Spleen (tissue), 11 donors: ENCODE measurements around the gene TREM2. TPM values are rescaled to one million over a fixed set of nuclear protein-coding genes. Genes with fewer than 3 reads are reported as not detected.

ENCODE experiments used
- DNase-seq: peaks from one replicate; pipeline ENCODE4 v3.0.0-alpha.2; 2020
- H3K27ac ChIP-seq, 8 donors: fragments of 200-600 bp; sonication (generic) in 7 of 8; 1 replicate in 4 of 8; 2 replicates in 4 of 8; pipeline versions ENCODE4 v1.5.0 to v1.8.0; 2016 to 2021; ENCODE audit warnings: inconsistent platforms in 4 of 8, mild to moderate bottlenecking in 4 of 8, moderate library complexity in 1 of 8
- H3K27me3 ChIP-seq, 7 donors: fragments of 200-600 bp; sonication (generic) in 6 of 7; replicated peaks in 1 of 7; 1 replicate in 4 of 7; 2 replicates in 3 of 7; pipeline versions ENCODE4 v1.5.0 to v1.8.0; 2016 to 2021; ENCODE audit warnings: inconsistent platforms in 3 of 7, mild to moderate bottlenecking in 1 of 7
- H3K36me3 ChIP-seq, 6 donors: fragments of 200-600 bp; sonication (generic) in 5 of 6; 1 replicate in 4 of 6; 2 replicates in 2 of 6; pipeline versions ENCODE4 v1.5.0 to v1.8.0; 2016 to 2021; ENCODE audit warnings: inconsistent platforms in 2 of 6
- H3K4me1 ChIP-seq, 6 donors: fragments of 200-600 bp; sonication (generic) in 5 of 6; 1 replicate in 3 of 6; 2 replicates in 3 of 6; pipeline versions ENCODE4 v1.5.0 to v1.8.0; 2016 to 2021; ENCODE audit warnings: inconsistent platforms in 3 of 6
- H3K4me3 ChIP-seq, 8 donors: fragments of 200-600 bp; sonication (generic) in 7 of 8; 1 replicate in 4 of 8; 2 replicates in 4 of 8; pipeline versions ENCODE4 v1.5.0 to v1.8.0; 2016 to 2021; ENCODE audit warnings: inconsistent platforms in 4 of 8, mild to moderate bottlenecking in 4 of 8, moderate library complexity in 2 of 8
- H3K9me3 ChIP-seq, 8 donors: fragments of 200-600 bp; sonication (generic) in 7 of 8; 1 replicate in 4 of 8; 2 replicates in 4 of 8; pipeline versions ENCODE4 v1.5.0 to v1.8.0; 2016 to 2021; ENCODE audit warnings: inconsistent platforms in 4 of 8
- POLR2A ChIP-seq, 3 donors: fragments of 450-650 bp; IDR thresholded peaks; one replicate each; pipeline ENCODE4 v1.5.1; 2017; ENCODE audit warnings: antibody characterized with exemption in 3 of 3, mild to moderate bottlenecking in 1 of 3
- POLR2AphosphoS5 ChIP-seq, 3 donors: sonication (generic); formaldehyde crosslinking; IDR thresholded peaks; one replicate each; pipeline ENCODE4 v1.5.1; 2017; ENCODE audit warnings: antibody characterized with exemption in 3 of 3
- WGBS, 5 donors: extraction: QIAGEN DNeasy Blood & Tissue Kit in 3 of 5; methylation state at CpG; one replicate each; pipeline versions ENCODE4 v1.1.5 to v1.1.7; 2013 to 2018; 5-methylcytosine and 5-hydroxymethylcytosine counted together
- intact Hi-C: fragments of 100-400 bp; cut with DNase I; formaldehyde crosslinking; loops from one replicate; pipeline ENCODE4 v1.15.0; 2023; ENCODE audit warnings: low total_unique reads
- polyA plus RNA-seq, 3 donors: library from polyadenylated mRNA; stranded (reverse); fragments of 200-250 nt; gene quantifications; one replicate each; pipeline ENCODE4 v1.2.1, GENCODE V29; 2013
- total RNA-seq, 7 donors: library from RNA; depleted of rRNA in 3 of 7; stranded (reverse); fragments of >200 nt in 3 of 7; fragmentation: NEBNext Ultra II Directional in 4 of 7; extraction: Animal tissue kit (Norgen Biotek cat#: 25700) in 4 of 7; gene quantifications; one replicate each; pipeline versions ENCODE4 v1.1.0 to v1.2.1, GENCODE V29; 2016 to 2021
- TF ChIP-seq, protein P1 (sequence below), 11 experiments: fragments of 200-600 bp in 7 of 11; fragments of 450-650 bp in 4 of 11; sonication (generic) in 4 of 11; IDR thresholded peaks in 8 of 11; conservative IDR thresholded peaks in 3 of 11; 1 replicate in 7 of 11; 2 replicates in 4 of 11; pipeline versions ENCODE4 v1.4.0 to v1.8.0; 2016 to 2021; ENCODE audit warnings: antibody characterized with exemption in 11 of 11, inconsistent platforms in 4 of 11, mild to moderate bottlenecking in 1 of 11
- donor health status: healthy with polysubstance abuse.
- donor health status: DM: no; HTN: no; CAD: no; lungs with moderate emphysema.
- donor health status: DM: no; HTN: no; CAD: no.
- donor health status: Bipolar disorder and iron deficiency.
- donor health status: healthy.
- donor health status: DM: no; HTN: no; CAD: no.
- donor health status: DM: yes; HTN: yes; CAD: no.

Gene TREM2
- total and polyA plus RNA-seq, 10 donors: 0.59 to 18.3 (median 0.73) TPM; not detected in 4

DNA sequence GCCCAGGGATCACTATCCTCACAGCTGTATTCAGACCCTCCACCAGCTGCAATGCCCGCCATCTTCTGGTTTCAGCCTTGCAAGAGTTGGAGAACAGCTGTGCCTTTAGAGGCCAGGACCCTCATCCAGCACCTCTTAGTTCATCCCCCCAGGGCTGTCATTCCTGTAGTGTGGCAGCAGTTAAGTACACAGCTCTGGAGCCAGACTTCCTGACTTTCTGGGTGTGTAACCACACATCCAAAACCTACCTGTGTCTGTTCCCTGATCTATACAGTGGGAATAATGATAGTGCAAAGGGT is 452 bp upstream of the TREM2 start:
- H3K36me3 ChIP-seq: no peaks in the 10 kb centered on the region
- H3K27ac ChIP-seq: no peak overlapping the region
- DNase-seq: no peak
- TF ChIP-seq POLR2A (IDR thresholded peaks at IDR 0.05) (no peak), POLR2AphosphoS5 (IDR thresholded peaks at IDR 0.05) (no peak)
- TF ChIP-seq, protein P1, sequence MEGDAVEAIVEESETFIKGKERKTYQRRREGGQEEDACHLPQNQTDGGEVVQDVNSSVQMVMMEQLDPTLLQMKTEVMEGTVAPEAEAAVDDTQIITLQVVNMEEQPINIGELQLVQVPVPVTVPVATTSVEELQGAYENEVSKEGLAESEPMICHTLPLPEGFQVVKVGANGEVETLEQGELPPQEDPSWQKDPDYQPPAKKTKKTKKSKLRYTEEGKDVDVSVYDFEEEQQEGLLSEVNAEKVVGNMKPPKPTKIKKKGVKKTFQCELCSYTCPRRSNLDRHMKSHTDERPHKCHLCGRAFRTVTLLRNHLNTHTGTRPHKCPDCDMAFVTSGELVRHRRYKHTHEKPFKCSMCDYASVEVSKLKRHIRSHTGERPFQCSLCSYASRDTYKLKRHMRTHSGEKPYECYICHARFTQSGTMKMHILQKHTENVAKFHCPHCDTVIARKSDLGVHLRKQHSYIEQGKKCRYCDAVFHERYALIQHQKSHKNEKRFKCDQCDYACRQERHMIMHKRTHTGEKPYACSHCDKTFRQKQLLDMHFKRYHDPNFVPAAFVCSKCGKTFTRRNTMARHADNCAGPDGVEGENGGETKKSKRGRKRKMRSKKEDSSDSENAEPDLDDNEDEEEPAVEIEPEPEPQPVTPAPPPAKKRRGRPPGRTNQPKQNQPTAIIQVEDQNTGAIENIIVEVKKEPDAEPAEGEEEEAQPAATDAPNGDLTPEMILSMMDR (IDR thresholded peaks at IDR 0.05 in 8 of 11, conservative IDR thresholded peaks at IDR 0.05 in 3 of 11): no peak
- H3K27me3 ChIP-seq: peaks cover 0 to 14% (median 0%) of the 10 kb centered on the region in 7 donors
- H3K9me3 ChIP-seq: no peaks in the 10 kb centered on the region
- H3K4me1 ChIP-seq: peaks cover 0 to 7% (median 0%) of the 10 kb centered on the region in 6 donors
- intact Hi-C loops: no loop called here
- 87 to 100% (median 100%) methylated on average over 1 of the region's 1 CpG for WGBS, 5 donors
- H3K4me3 ChIP-seq: no peak overlapping the region

DNA sequence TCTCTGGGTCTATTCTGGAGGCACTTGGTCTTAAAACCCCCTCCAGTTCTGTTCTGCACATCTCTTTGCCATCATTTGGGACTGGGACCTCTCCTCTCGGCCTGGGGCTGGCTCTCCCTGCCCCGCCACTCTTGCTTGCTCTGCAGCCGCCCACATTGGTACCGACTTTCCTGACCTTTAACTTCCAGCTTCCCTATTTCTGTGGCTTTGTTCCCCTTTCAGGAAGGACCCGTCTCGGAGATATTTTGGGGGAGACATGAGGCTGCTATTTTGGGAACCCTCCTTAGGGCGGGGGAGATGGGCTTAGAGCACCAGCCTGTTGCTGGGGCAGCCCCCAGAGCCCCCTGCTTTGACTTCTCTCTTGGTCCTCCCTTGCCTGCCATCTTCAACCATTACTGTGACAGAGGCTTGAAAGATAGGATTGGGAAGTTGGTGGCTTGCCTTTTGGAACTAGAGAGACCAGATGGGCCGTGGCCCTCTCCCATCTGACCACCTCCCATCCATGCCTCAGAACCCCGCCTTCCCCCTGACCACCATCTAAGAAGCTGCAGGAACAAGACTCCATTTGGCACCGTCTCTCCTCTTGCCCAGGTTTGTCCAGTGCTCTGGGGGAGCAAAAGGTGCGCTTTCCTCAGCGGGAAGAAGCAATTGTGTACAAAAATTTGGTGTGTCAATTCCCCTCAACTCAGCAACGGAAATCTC is 914 bp downstream of the TREM2 start:
- no peak overlapping the region for H3K4me3 ChIP-seq
- no peak for TF ChIP-seq POLR2AphosphoS5 (IDR thresholded peaks at IDR 0.05)
- no peak overlapping the region for H3K27ac ChIP-seq
- no peaks in the 10 kb centered on the region for H3K36me3 ChIP-seq
- no peaks in the 10 kb centered on the region for H3K9me3 ChIP-seq
- H3K27me3 ChIP-seq: peaks cover 0 to 14% (median 0%) of the 10 kb centered on the region in 7 donors
- no peak for DNase-seq
- 42 to 50% (median 44%) methylated on average over 13 of the region's 13 CpGs for WGBS, 5 donors
- intact Hi-C loops: no loop called here
- H3K4me1 ChIP-seq: peaks cover 0 to 7% (median 0%) of the 10 kb centered on the region in 6 donors

DNA sequence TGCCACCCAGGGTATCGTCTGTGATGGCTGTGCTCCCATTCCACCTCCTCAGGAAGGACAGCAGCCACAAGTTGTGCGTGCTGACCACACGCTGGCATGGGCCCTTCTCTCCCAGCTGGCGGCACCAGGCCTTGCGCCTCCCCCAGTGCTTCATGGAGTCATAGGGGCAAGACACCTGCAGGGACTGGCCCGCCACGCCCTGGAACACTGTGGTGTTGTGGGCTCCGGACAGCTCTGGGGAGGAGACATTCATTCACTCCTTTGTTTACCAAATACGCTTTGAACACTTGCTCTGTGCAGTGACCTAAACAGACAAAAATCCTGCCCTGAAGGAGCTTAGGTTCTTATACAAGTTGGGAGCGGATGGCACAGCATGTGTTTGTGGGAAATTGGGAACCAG is 1.5 kb downstream of the TREM2 start:
- intact Hi-C loops: no loop called here
- Histone ChIP-seq H3K4me3 (no peak overlapping the region), H3K4me1 (peaks cover 0 to 7% (median 0%) of the 10 kb centered on the region in 6 donors), H3K27me3 (peaks cover 0 to 14% (median 0%) of the 10 kb centered on the region in 7 donors), H3K36me3 (no peaks in the 10 kb centered on the region), H3K27ac (no peak overlapping the region), H3K9me3 (no peaks in the 10 kb centered on the region)
- TF ChIP-seq POLR2AphosphoS5 (IDR thresholded peaks at IDR 0.05): no peak
- TF ChIP-seq POLR2A (IDR thresholded peaks at IDR 0.05): no peak
- TF ChIP-seq, protein P1 (IDR thresholded peaks at IDR 0.05 in 8 of 11, conservative IDR thresholded peaks at IDR 0.05 in 3 of 11): no peak
- 88 to 97% (median 92%) methylated on average over 7 to 10 of the region's 10 CpGs for WGBS, 5 donors
- DNase-seq: no peak

DNA sequence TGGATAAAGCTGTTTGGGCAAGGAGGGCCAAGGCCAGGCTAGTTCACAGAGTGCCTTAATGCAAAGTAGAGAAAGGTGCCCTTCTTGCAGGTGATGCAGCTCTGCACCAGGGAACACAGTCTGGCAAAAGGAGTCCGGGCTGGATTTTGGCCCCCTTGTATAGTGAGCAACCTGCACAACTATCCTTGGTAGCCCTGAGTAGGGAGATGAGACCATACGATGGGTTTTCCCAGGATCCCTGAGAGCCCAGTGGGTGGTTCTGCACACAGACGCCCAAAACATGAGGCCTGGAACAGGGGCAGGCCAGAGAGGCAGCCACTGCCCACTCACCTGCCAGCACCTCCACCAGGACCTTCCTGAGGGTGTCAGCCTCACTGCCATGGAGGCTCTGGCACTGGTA is 2.0 kb downstream of the TREM2 start:
- TF ChIP-seq POLR2A (IDR thresholded peaks at IDR 0.05): no peak
- TF ChIP-seq, protein P1 (IDR thresholded peaks at IDR 0.05 in 8 of 11, conservative IDR thresholded peaks at IDR 0.05 in 3 of 11): no peak
- no peak for TF ChIP-seq POLR2AphosphoS5 (IDR thresholded peaks at IDR 0.05)
- WGBS, 5 donors: 82 to 90% (median 87%) methylated on average over 1 to 3 of the region's 3 CpGs

More for the DNA sequence above, 2.0 kb downstream of the TREM2 start:
- Histone ChIP-seq H3K9me3 (no peaks in the 10 kb centered on the region), H3K27ac (no peak overlapping the region), H3K36me3 (no peaks in the 10 kb centered on the region), H3K4me1 (peaks cover 0 to 7% (median 0%) of the 10 kb centered on the region in 6 donors), H3K4me3 (no peak overlapping the region), H3K27me3 (peaks cover 0 to 14% (median 0%) of the 10 kb centered on the region in 7 donors)
- no peak for DNase-seq
- intact Hi-C loops: no loop called here
